ENCODE data around the gene KCNB1. TPM values are rescaled to one million over a fixed set of nuclear protein-coding genes. Genes with fewer than 3 reads are reported as not detected.

The KCNB1 gene
- total and polyA plus RNA-seq, 2 donors (not counting 1 experiment from before 2014, with no cell fraction given): 0.12 TPM; not detected in 1

- Histone ChIP-seq H3K9me3 (ENCODE audit: control extremely low read depth in 1 of 3, control insufficient read depth in 2 of 3, insufficient read depth in 1 of 3, low read length in 2 of 3) (peaks cover 0 to 25% (median 0%) of the 10 kb centered on the region in 3 donors), H3K4me2 (replicated peaks; ENCODE audit: low read depth, low read length, poor library complexity, severe bottlenecking) (no peak overlapping the region), H4K20me1 (ENCODE audit: control insufficient read depth, insufficient read depth, low read length, poor library complexity, severe bottlenecking) (no peaks in the 10 kb centered on the region), H3K9ac (ENCODE audit: low read length) (no peak overlapping the region), H3K36me3 (replicated peaks in 1 of 2; ENCODE audit: control extremely low read depth in 1 of 2, control insufficient read depth in 1 of 2, extremely low read depth in 1 of 2, insufficient read depth in 2 of 2, low read length in 1 of 2) (no peaks in the 10 kb centered on the region), H3K27me3 (replicated peaks in 1 of 4; ENCODE audit: control extremely low read depth in 1 of 4, control insufficient read depth in 3 of 4, insufficient read depth in 4 of 4, low read length in 3 of 4) (peaks cover 0 to 41% (median 23%) of the 10 kb centered on the region in 4 experiments), H3K4me3 (ENCODE audit: control extremely low read depth in 1 of 5, extremely low read depth in 1 of 5, insufficient read depth in 1 of 5, low read depth in 2 of 5, low read length in 4 of 5) (no peak overlapping the region), H3K4me1 (ENCODE audit: control insufficient read depth in 2 of 2, insufficient read depth in 2 of 2, low read length in 2 of 2) (peaks cover 9 to 10% of the 10 kb centered on the region in 2 donors), H3K27ac (ENCODE audit: low read length in 2 of 2) (no peak overlapping the region), H3K79me2 (ENCODE audit: control insufficient read depth, insufficient read depth, low read length) (no peaks in the 10 kb centered on the region), H2AFZ (ENCODE audit: insufficient read depth, low read depth, low read length, poor library complexity, severe bottlenecking) (no peak overlapping the region)
- DNase-seq (no peak), ATAC-seq (ENCODE audit: low read depth) (no peak)
- Mint-ChIP-seq H3K4me3 (no peak overlapping the region), H3K9me3 (ENCODE audit: insufficient read depth) (no peaks in the 10 kb centered on the region), H3K4me1 (peaks cover 6% of the 10 kb centered on the region), H3K27ac (no peak overlapping the region), H3K27me3 (peaks cover 56% of the 10 kb centered on the region)
- 89% methylated on average over 1 of the region's 3 CpGs for WGBS (ENCODE audit: insufficient coverage)
- TF ChIP-seq CTCF (IDR thresholded peaks at IDR 0.05) (no peak), EZH2 (IDR thresholded peaks at IDR 0.05; ENCODE audit: borderline replicate concordance, insufficient read depth, low read depth, low read length, poor library complexity, severe bottlenecking) (no peak)
- intact Hi-C loops (cut with micrococcal nuclease): no loop called here
- CTCF ChIA-PET: no interaction called here
- POLR2A ChIA-PET: no interaction called here
Observed at GRCh38 chr20:49480236-49480635, 2.2 kb downstream of the KCNB1 start.

- no peak overlapping the region for H3K27ac ChIP-seq (ENCODE audit: low read length in 2 of 2)
- H3K36me3 ChIP-seq (replicated peaks in 1 of 2; ENCODE audit: control extremely low read depth in 1 of 2, control insufficient read depth in 1 of 2, extremely low read depth in 1 of 2, insufficient read depth in 2 of 2, low read length in 1 of 2): no peaks in the 10 kb centered on the region
- H3K27me3 ChIP-seq (replicated peaks in 1 of 4; ENCODE audit: control extremely low read depth in 1 of 4, control insufficient read depth in 3 of 4, insufficient read depth in 4 of 4, low read length in 3 of 4): peaks cover 0 to 36% (median 20%) of the 10 kb centered on the region in 4 experiments
- Mint-ChIP-seq H3K4me1 (peaks cover 6% of the 10 kb centered on the region), H3K4me3 (no peak overlapping the region), H3K27me3 (peaks cover 56% of the 10 kb centered on the region), H3K27ac (no peak overlapping the region), H3K9me3 (ENCODE audit: insufficient read depth) (no peaks in the 10 kb centered on the region)
- ATAC-seq (ENCODE audit: low read depth): no peak
- H2AFZ ChIP-seq (ENCODE audit: insufficient read depth, low read depth, low read length, poor library complexity, severe bottlenecking): no peak overlapping the region
- TF ChIP-seq CTCF (IDR thresholded peaks at IDR 0.05): no peak
- no peak for TF ChIP-seq EZH2 (IDR thresholded peaks at IDR 0.05; ENCODE audit: borderline replicate concordance, insufficient read depth, low read depth, low read length, poor library complexity, severe bottlenecking)
- intact Hi-C loops (cut with micrococcal nuclease): no loop called here
- peaks cover 0 to 25% (median 0%) of the 10 kb centered on the region in 3 donors for H3K9me3 ChIP-seq (ENCODE audit: control extremely low read depth in 1 of 3, control insufficient read depth in 2 of 3, insufficient read depth in 1 of 3, low read length in 2 of 3)
- ChIA-PET CTCF (no interaction called here), POLR2A (no interaction called here)
- no peaks in the 10 kb centered on the region for H3K79me2 ChIP-seq (ENCODE audit: control insufficient read depth, insufficient read depth, low read length)
- H3K4me2 ChIP-seq (replicated peaks; ENCODE audit: low read depth, low read length, poor library complexity, severe bottlenecking): no peak overlapping the region
- H4K20me1 ChIP-seq (ENCODE audit: control insufficient read depth, insufficient read depth, low read length, poor library complexity, severe bottlenecking): no peaks in the 10 kb centered on the region
- no peak for DNase-seq
- WGBS (ENCODE audit: insufficient coverage): 95% methylated on average over 4 of the region's 6 CpGs
- no peak overlapping the region for H3K9ac ChIP-seq (ENCODE audit: low read length)
- no peak overlapping the region for H3K4me3 ChIP-seq (ENCODE audit: control extremely low read depth in 1 of 5, extremely low read depth in 1 of 5, insufficient read depth in 1 of 5, low read depth in 2 of 5, low read length in 4 of 5)
- H3K4me1 ChIP-seq (ENCODE audit: control insufficient read depth in 2 of 2, insufficient read depth in 2 of 2, low read length in 2 of 2): peaks cover 9% of the 10 kb centered on the region in 2 donors
Observed at GRCh38 chr20:49479785-49480184, 2.7 kb downstream of the KCNB1 start.

Measured in B cell (primary cell).